Adipocyte (in vitro differentiated cells): ENCODE data around the gene TFF2.
A peak's percentile ranks its signal among the peaks of the same experiment; 100 is the strongest.

Source experiments
- DNase-seq: peaks from one replicate; pipeline ENCODE4 v3.0.0-alpha.2; 2015; ENCODE audit warnings: low read depth
- H3K27me3 ChIP-seq: replicated peaks from 2 replicates; pipeline ENCODE4 v1.7.0; 2013; ENCODE audit warnings: mild to moderate bottlenecking, low read length, moderate library complexity; ENCODE audit not compliant: control insufficient read depth, insufficient read depth
- H3K36me3 ChIP-seq: 2 replicates; pipeline ENCODE4 v1.7.0; 2013; ENCODE audit warnings: low read length, mild to moderate bottlenecking, moderate library complexity; ENCODE audit not compliant: control insufficient read depth, insufficient read depth, severe bottlenecking
- H3K4me1 ChIP-seq: 2 replicates; pipeline ENCODE4 v1.7.0; 2013; ENCODE audit warnings: mild to moderate bottlenecking, low read length, moderate library complexity; ENCODE audit not compliant: control insufficient read depth, insufficient read depth
- H3K4me3 ChIP-seq: 2 replicates; pipeline ENCODE4 v1.7.0; 2013; ENCODE audit warnings: mild to moderate bottlenecking, low read length, moderate library complexity
- H3K9ac ChIP-seq: 2 replicates; pipeline ENCODE4 v1.7.0; 2013; ENCODE audit warnings: mild to moderate bottlenecking, low read length, moderate library complexity
- H3K9me3 ChIP-seq: 2 replicates; pipeline ENCODE4 v1.7.0; 2013; ENCODE audit warnings: mild to moderate bottlenecking, low read length, moderate library complexity; ENCODE audit not compliant: control insufficient read depth

TFF2 gene, protein sequence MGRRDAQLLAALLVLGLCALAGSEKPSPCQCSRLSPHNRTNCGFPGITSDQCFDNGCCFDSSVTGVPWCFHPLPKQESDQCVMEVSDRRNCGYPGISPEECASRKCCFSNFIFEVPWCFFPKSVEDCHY

DNA sequence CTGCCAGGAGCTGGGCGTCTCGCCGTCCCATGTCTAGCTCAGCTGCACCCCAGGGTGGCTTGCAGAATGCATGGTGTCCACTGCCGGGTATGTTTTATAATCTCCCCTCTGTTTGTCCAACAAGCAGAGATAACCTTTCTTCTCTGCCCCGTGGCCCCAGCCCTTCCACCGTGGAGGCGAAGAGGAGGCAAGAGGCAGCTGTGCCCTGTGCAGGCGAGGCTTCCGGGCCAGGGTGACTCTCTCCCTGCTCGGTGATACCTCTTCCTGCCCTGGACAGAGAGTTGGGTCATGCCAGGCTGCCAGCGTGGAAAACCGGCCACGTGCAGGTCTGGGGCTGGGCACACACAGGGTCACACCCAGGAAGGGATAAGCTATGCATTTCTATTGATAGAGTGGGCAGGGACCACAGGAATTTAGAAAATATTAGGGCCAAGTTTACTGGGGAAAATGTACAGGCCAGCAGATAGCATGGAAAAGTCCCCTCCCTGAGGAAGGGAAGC is at the start of gene TFF2:
Gene TFF2 (minus strand): TSS at position 68 of the 500 bp plus-strand sequence. CDS start 37 bp downstream, at position 31.
- peaks cover 25% of the 10 kb centered on the region for H3K9me3 ChIP-seq
- H3K36me3 ChIP-seq: no peaks in the 10 kb centered on the region
- DNase-seq: no peak
- no peak within 1 kb of the TSS for H3K4me3 ChIP-seq
- H3K27me3 ChIP-seq: peaks cover 29% of the 10 kb centered on the region
- no peaks in the 10 kb centered on the region for H3K4me1 ChIP-seq
- H3K9ac ChIP-seq: no peak within 1 kb of the TSS

DNA sequence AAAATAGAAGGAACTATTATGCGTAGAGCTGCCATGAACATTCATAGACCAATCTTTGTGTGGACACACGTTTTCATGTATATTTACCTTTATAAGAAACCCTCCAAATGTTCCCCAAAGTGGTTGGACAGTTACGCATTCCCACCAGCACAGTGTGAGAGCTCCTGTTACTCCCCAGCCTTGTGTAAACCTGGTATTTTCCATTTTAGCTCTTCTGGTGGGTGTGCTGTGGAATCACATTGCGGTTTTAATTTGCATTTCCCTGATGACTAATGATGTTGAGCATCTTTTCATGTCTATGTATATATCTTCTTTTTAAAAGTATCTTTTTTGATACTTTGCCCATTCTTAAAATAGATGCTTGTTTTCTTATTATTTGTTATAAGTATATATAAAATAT is 49.7 kb upstream of the TFF2 start:
- Histone ChIP-seq H3K9me3 (peaks cover 9% of the 10 kb centered on the region), H3K4me1 (no peaks in the 10 kb centered on the region), H3K27me3 (peaks cover 37% of the 10 kb centered on the region), H3K9ac (no peak overlapping the region), H3K36me3 (no peaks in the 10 kb centered on the region), H3K4me3 (no peak overlapping the region)
- DNase-seq: peak; percentile 4

DNA sequence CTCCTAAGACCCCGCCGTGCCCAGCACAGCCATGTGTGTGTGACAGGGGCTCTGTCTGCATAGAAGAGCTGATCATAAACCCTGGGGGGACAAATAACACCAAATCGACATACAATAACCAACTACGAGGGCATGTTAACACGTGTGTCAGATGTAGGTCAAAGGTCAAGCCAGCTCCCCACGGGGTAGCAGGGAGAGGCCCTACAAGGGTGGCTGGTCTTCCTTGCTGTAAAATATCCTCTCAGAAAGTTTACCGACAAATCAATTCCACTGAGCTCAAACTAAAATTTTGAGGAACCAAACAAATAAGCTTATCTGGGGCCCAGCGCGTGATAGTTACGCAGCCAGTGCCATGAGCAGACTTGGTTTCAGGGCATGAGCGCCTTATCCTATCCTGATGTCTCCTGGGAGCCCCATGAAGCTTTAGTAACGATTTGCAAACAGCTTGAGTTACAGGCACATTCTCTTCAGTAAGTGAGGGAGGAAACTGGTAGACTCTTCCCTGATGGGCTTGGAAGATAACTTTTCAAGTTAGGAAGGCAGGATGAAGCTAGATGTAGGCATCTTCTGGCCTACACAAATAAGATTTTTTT is 47.7 kb upstream of the TFF2 start:
- peaks cover 32% of the 10 kb centered on the region for H3K27me3 ChIP-seq
- H3K9me3 ChIP-seq: peaks cover 9% of the 10 kb centered on the region
- H3K4me3 ChIP-seq: no peak overlapping the region
- H3K36me3 ChIP-seq: no peaks in the 10 kb centered on the region
- DNase-seq: no peak
- H3K9ac ChIP-seq: no peak overlapping the region
- H3K4me1 ChIP-seq: no peaks in the 10 kb centered on the region

DNA sequence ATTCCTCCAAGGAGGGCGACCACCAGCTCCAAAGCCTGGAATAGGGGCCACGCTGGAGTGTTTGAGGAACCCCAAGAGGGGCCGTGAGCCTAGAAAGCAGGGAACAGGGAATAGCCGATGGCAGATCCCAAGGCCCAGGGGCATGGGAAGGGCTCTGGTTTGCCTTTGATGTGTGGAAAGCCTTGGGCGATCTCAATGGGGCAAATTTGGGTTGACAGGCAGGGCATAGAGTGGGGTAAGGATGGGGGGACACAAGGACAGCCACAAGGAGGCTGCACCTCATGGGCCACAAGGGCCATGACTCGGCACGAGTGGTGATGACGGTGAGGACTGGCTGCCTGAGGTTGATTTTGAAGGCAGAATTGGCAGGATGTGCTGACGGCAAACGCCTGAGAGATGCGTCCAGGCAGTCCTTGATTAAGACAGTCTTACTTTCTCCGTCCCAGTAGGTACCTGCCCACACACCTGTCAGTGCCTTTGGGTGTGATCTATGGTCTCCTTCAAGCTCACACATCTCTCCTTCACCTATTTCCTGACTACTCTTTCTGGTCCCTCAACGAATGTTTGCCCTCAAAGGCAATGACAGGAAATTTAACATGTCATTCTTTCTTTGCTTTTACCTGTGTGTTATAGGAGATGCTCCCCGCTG is 47.1 kb upstream of the TFF2 start:
- peaks cover 30% of the 10 kb centered on the region for H3K27me3 ChIP-seq
- H3K4me3 ChIP-seq: no peak overlapping the region
- DNase-seq: no peak
- no peak overlapping the region for H3K9ac ChIP-seq
- H3K36me3 ChIP-seq: no peaks in the 10 kb centered on the region
- H3K4me1 ChIP-seq: no peaks in the 10 kb centered on the region
- H3K9me3 ChIP-seq: peaks cover 9% of the 10 kb centered on the region

DNA sequence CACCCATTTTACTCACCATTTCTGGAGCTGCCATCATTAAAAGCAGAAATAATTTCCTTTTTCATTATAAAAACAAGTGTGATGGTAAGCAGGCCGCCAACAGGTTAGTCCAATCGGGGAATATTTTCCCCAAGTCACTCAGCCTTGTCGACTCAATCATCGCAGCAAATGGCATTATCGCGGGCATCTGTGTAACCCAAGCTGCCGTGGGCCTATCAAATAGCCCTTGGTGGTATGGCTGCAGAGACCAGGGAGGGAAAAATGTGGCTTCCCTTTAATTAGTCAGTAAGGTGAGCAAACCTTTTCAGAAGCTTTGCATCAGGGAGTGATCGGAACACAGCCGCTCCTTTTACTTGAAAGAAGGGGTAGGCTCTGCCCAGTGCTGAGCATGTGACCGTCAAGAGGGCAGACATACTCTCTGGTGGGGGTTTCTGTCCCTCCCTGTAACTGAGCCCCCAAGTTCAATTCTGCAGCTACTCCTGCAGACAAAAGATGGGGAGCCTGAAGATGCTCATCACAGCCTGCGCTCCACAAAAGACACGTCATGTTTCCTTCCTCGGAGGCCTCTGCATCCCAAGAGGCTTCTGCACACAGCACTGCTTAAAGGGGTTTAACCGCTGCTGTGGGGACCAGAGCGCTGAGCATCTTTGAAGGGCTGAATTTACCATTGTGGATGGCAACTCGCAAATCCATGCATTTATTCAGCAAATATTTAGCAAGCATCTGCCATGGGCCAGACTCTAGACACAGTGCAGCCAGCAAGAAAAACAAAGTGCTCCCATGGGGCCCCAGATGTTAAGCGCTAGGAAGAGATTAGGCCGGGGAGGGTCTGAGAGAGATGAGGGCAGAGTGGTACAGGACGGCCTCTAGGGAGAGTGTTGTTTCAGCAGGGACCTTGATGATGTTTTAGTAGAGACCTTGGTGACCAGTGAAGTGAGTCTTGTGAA is 46.3 kb upstream of the TFF2 start:
- Histone ChIP-seq H3K4me1 (no peaks in the 10 kb centered on the region), H3K9me3 (peaks cover 7% of the 10 kb centered on the region), H3K9ac (no peak overlapping the region), H3K4me3 (no peak overlapping the region), H3K27me3 (peaks cover 38% of the 10 kb centered on the region), H3K36me3 (no peaks in the 10 kb centered on the region)
- DNase-seq: no peak

DNA sequence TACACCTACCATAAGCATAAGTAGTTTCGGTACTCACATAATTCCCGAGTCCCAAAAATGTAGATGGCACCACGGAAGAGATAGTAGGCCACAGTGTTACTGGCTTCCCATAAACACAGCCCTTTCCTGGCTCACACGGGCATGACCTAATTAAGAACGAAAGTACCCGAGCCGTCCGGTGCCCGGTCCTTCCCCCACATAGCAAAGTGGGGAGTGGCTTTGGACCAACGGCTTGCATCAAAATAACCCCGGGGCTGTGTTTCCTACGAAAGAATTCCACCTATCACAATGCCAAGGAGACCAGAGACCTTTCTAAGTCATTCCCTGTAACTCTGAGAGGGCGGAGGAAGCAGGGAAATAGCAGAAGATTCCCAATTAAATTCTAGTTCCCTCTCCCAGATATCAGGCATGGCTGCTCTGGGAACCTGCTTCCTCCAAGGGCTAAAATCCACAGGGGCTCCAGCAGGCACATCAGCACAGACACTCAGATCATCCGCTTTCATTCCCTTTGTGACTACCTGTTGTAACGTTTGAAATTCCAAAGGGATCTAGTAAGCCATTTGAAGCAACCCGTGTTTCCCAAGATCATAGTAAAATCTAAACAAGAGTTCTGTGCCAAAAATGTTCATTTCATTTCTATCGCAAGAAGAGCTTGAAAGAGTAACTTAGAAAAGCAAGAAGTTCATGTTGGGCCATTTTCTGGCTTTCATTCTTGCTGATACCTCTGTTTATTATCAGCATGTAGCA is 45.3 kb upstream of the TFF2 start, which contains the start of gene TMPRSS3:
Gene TMPRSS3 (minus strand): TSS at position 148 of the 747 bp plus-strand sequence. CDS start 635 bp downstream, outside the sequence.
- Histone ChIP-seq H3K9me3 (no peaks in the 10 kb centered on the region), H3K36me3 (no peaks in the 10 kb centered on the region), H3K27me3 (peaks cover 48% of the 10 kb centered on the region), H3K4me1 (no peaks in the 10 kb centered on the region), H3K9ac (no peak within 1 kb of the TSS), H3K4me3 (no peak within 1 kb of the TSS)
- no peak for DNase-seq

DNA sequence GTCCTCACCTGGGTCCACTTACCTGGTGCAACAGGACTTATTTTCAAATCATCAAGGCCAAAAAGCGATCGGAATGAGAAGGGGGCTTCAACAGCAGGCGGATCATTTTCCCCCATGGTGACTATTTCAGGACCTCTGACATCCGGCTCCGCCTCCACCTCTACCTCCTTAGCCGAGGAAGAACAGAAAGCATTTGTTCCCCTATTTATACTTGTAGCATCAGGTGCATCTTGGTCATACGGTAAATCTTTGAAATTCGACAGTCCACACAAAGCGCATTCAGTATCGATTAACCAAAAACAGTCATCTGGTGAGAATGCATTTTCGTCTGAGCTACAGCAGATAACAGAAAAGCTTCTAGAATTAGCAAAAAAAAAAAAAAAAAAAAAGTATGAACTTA is 44.5 kb upstream of the TFF2 start:
- Histone ChIP-seq H3K36me3 (no peaks in the 10 kb centered on the region), H3K9ac (no peak overlapping the region), H3K4me1 (no peaks in the 10 kb centered on the region), H3K4me3 (no peak overlapping the region), H3K9me3 (no peaks in the 10 kb centered on the region), H3K27me3 (peaks cover 53% of the 10 kb centered on the region)
- no peak for DNase-seq

DNA sequence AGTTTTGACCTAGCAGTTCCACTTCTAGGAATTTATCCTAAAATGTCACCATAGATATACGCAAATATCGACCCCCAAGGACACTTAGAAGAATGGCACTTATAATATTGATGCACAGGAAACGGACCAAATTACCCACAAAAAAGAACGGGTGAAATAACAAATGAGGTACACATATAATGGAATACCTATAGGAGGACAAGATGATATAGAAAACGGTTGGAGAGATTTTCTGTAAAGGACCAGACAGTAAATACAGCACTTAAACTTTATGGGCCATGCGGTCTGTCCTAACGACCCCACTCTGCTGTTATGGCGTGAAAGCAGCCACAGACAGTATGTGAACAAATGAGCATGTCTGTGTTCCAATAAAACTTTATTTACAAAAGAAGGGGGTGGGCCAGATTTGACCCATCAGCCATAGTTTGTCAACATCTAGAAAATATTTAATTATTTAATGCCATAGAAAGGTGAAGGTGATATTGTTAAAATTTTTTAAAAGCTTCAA is 42.7 kb upstream of the TFF2 start:
- Histone ChIP-seq H3K9me3 (no peaks in the 10 kb centered on the region), H3K36me3 (no peaks in the 10 kb centered on the region), H3K4me3 (no peak overlapping the region), H3K9ac (no peak overlapping the region), H3K27me3 (peaks cover 68% of the 10 kb centered on the region), H3K4me1 (no peaks in the 10 kb centered on the region)
- DNase-seq: no peak

DNA sequence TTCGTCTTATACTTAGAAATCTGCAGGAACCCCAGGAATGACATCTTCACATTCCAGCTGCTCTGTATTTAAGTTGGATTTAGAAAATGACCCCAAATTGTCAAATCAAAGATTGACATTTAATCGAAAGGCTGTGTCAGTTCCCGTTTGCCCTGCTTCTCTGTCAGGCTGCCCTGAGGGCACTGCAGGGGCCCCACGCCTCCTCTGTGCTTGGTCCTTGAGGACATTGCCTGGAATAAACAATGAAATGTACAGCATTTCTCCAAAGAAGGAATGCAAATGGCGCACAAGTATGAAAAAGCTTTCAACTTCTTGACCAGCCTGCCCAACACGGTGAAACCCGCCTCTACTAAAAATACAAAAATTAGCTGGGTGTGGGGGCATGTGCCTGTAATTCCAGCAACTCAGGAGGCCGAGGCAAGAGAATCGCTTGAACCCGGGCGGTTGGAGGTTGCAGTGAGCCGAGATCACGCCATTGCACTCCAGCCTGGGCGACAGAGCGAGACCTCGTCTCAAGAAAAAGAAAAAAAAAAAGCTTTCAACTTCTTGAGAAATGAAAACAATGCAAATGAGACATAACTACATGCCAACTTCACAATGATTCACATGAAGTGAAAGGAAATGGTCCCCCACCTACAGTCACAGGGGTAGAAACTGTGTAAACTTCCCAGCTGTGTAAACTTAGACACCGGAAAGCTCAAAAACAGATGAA is 42.1 kb upstream of the TFF2 start:
- Histone ChIP-seq H3K9ac (no peak overlapping the region), H3K4me1 (no peaks in the 10 kb centered on the region), H3K4me3 (no peak overlapping the region), H3K27me3 (peaks cover 68% of the 10 kb centered on the region), H3K36me3 (no peaks in the 10 kb centered on the region), H3K9me3 (no peaks in the 10 kb centered on the region)
- no peak for DNase-seq

DNA sequence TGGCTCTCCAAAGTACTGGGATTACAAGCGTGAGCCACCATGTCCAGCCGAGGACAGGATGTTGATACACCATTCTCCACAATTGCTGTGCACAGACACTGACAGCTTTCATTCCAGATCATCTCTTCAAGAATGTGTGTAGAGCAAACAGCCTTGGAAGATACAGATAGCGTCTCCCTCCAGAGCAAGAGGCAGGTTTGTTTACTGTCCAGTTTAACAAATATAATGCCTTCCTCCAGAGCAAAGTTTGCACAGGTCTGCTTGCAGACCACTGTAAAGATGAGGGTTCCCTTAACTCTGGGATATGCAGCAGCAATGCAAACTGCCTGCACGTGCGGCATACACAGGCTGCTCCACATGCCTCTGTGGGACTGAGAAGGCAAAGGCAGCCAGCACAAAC is 40.5 kb upstream of the TFF2 start:
- H3K9ac ChIP-seq: no peak overlapping the region
- H3K4me1 ChIP-seq: no peaks in the 10 kb centered on the region
- no peaks in the 10 kb centered on the region for H3K36me3 ChIP-seq
- DNase-seq: no peak
- no peaks in the 10 kb centered on the region for H3K9me3 ChIP-seq
- H3K27me3 ChIP-seq: peaks cover 70% of the 10 kb centered on the region
- no peak overlapping the region for H3K4me3 ChIP-seq
